Measurements from ENCODE around the gene MAP4K4.

MAP4K4 gene

GRCh38 chr2:101793277-101793969, 95.9 kb downstream of the MAP4K4 start:
- DNase-seq = no peak

- no peak for DNase-seq
Measured at GRCh38 chr2:101794141-101794540, 96.6 kb downstream of the MAP4K4 start.

DNA sequence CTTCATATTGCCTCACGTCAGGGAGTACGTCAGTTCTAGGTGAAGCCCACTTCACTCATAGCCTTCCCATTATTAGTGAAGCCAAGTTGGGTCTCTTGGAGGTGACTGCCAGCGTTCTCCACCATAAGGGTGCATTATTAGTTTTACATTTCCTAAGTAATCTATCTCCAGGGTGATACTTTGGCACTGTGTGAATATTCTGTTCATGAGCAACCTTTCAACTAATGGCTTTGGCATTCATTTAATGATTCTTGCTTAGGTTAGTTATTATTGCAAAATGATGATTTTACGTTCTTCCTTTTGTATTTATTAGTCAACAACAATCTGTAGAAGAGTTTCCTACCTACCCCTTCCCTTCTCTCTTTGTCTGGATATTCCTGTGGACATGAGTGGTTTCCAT, 97.5 kb downstream of the MAP4K4 start:
- no peak for DNase-seq

DNA sequence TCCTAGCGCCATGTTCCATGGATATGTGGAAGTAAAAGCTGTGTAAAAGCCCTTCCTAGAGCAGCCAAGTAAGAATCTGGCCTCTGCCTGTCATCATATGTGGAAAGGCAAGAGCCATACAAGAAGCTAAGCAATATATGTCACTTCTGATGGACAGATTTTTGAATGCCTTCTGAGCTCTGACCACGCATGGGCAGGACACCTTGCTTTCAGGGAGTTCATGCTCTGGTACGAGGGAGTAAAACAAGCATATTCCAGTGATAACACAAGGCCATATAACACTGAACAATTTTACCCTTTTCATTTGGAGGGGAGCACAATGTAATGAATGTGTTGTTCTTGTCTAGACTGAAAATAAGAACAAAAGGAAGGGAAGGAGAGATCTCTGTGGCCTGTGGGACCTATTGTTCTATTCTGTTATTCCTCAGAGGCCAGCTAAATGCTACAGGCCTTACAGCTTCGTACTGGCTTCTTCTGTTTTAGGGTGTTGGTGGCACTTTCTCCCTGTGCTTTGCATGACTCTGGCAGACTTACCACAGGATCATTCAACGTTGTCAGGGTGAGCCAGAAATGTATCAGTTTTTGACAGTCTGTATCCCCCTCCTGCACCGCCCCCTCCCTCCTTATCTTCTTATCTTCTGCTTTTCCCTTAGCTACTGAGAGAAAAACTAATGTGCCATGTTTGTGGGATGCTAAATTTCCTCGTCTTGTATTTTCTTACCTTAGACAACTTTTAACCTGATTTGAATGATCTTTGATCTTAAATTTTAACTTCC, 99.5 kb downstream of the MAP4K4 start:
- no peak for DNase-seq

GRCh38 chr2:101801496-101801895, 104.0 kb downstream of the MAP4K4 start:
- DNase-seq = no peak

DNA sequence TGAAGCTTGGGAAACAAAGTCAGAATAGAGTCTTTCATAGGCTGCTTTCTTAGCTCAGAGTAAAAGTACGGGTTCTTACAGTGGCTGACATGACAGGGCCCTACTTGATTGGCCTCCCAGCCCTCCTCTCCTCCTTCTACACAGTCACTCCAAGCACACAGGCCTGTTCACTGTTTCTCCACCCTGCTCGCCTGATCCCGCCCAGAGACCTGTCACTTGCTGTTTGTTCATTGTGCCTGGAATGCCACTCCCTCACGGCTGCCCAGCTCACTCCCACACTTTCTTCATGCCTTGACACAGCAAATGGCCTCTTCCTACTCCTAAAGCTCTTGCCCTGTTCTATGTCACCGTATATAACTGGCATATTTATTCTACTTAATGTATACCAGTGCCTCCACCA, 104.8 kb downstream of the MAP4K4 start:
- DNase-seq = no peak

- DNase-seq = peak; percentile 61
Measured at GRCh38 chr2:101803128-101803527, 105.6 kb downstream of the MAP4K4 start.

GRCh38 chr2:101803945-101804696, 106.6 kb downstream of the MAP4K4 start:
- no peak for DNase-seq

GRCh38 chr2:101805152-101806088, 107.9 kb downstream of the MAP4K4 start:
- DNase-seq = peak; percentile 56

DNA sequence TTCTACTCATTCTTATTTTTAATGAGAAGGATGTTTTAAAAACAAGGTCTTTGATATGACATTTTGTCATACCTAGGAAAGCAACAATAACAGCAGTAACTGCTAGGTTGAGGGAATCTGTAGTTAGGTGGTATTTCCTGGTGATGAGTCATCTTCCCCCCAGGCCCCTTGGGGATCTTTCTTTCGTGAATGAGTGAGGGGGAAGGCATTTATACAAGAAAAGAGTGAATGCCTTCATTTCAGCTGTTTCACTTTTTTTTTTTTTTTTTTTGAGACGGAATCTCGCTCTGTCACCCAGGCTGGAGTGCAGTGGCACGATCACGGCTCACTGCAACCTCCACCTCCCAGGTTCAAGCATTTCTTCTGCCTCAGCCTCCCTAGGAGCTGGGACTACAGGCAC, 108.6 kb downstream of the MAP4K4 start:
- peak; percentile 93 for DNase-seq

- no peak for DNase-seq
Measured at GRCh38 chr2:101806701-101807100, 109.2 kb downstream of the MAP4K4 start.

DNA sequence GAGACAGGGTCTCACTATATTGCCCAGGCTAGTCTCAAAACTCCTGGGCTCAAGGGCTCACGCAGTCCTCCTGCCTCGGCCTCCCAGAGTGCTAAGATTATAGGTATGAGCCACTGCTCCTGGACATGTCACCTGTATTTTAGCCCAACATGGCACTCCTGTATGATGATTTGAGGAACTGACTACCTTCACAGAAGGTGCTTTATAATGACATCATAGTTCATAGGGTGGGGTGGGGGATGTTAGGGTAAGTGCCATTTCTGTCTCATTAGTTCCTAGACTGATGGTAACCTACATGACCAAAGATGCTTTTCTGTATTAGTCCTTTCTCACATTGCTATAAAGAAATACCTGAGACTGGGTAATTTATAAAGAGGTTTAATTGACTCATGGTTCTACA, 109.7 kb downstream of the MAP4K4 start:
- no peak for DNase-seq

- no peak for DNase-seq
Measured at GRCh38 chr2:101808006-101808562, 110.6 kb downstream of the MAP4K4 start.

- DNase-seq = peak; percentile 44
Measured at GRCh38 chr2:101809698-101810097, 112.2 kb downstream of the MAP4K4 start.

- DNase-seq = no peak
Measured at GRCh38 chr2:101811226-101812015, 113.9 kb downstream of the MAP4K4 start.

- no peak for DNase-seq
Measured at GRCh38 chr2:101812226-101812625, 114.7 kb downstream of the MAP4K4 start.

DNA sequence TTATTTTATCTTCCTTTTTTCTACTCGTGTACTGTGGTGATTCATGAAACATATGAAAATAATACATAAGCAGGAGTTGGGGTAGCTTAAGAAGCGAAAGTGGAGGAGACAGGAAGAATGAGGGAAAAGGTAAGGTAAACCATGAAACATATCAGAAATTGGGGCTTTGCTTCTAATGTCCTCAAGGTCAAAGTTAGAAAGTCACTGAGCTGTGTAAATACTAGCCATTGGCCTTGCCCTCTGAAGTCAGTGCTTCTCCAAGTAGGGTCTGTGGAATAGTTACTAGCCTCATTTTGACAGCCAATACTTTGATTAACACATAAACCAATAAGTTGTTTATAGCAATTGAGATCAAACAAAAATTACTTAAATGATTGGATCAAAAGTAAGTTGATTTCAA, 117.2 kb downstream of the MAP4K4 start:
- DNase-seq = no peak

DNA sequence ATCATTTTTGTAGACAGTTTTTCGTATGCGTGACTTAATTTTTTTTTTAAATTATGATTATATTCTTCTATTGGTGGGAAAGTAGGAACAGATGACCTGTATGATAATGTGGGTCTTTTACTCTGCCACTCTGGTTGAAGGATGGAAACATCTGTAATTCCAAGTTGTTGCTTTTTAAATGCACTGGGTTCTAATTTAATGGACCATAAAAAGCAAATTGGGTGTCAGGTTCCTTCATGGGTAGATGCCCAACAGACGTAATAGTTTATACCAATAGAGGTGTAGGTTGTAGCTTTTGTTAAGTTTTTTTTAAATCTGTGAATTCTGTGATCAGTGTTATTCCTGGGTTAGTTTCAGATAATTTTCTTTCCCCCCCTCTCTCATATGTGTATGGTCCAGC, 117.6 kb downstream of the MAP4K4 start:
- DNase-seq = no peak

DNA sequence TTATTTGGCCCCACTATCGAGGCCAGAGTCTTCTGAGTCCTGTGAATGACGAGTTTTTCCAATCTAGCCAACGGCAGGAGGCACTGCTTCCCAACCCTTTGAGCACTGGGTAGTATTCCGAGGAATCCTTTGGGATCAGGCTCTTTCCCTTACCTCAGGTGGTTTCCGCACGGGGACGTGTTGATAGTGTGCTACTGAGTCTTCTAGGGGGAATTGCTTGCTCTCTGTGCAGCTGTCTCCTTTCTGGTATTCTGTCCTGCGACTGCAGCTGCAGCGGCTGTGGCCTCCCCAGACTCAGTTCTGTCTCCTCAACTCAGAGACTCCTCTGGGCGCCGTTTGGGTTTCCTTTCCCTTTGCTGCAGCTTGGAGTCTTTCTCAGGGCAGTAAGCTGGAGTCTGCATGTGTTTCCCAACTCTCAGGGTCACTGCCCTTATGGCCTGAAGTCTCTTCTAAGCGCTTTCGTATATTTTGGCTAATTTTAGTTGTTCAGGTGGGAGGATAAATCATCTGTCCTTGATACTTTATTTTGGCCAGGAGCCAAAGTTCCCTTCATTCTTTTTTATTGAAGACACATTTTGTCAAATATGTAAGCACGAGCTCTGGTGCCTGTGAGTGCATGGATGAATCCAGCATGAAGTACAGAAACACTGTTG, 118.4 kb downstream of the MAP4K4 start:
- DNase-seq = no peak

DNA sequence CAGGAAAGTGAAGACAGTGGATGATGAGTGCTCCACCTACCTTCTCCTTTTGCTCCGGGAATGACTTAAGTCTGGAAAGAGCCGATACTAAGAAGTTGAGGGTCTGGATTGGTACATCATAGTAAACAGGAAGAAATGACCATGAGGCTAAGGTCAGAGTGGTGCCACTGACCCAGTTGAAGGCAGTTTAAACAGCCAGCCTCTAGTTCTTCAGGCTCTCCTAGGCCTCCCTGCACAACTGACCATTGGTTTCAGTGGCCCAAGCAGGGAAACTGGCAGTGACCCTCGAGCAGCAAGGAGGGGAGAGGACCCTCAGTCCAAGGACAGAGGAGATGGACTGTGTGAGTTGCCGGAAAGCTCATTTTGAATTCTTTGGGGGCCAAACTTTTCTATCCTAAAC, 119.1 kb downstream of the MAP4K4 start:
- no peak for DNase-seq

GRCh38 chr2:101817481-101817880, 120.0 kb downstream of the MAP4K4 start:
- no peak for DNase-seq

Measured in EL (cell line).